ENCODE measurements around the gene RUVBL1. TPM values are rescaled to one million over a fixed set of nuclear protein-coding genes. Genes with fewer than 3 reads are reported as not detected.

The RUVBL1 gene
- total and polyA plus RNA-seq, 2 of the 4 experiments (the other 2 are of a cell fraction): 68.7 to 83.3 TPM

GRCh38 chr3:128060473-128061381 lies 62.9 kb downstream of the RUVBL1 start (continued):
- no peak; the same call in 1 of the 2 replicates for TF ChIP-seq POLR2A (IDR thresholded peaks at IDR 0.05; ENCODE audit: low read depth, low read length)

- H2BK15ac ChIP-seq (ENCODE audit: low read depth, low read length): no peak overlapping the region
- no peak overlapping the region for H2AK9ac ChIP-seq (replicated peaks; ENCODE audit: low read depth, low read length, poor library complexity)
- no peak overlapping the region for H3K18ac ChIP-seq (ENCODE audit: low read depth, low read length)
- no peak for TF ChIP-seq MXI1 (IDR thresholded peaks at IDR 0.05; ENCODE audit: borderline replicate concordance, low read depth, low read length)
- no peak for TF ChIP-seq SMC3 (IDR thresholded peaks at IDR 0.05; ENCODE audit: low read depth, low read length)
- no peak for TF ChIP-seq RFX5 (IDR thresholded peaks at IDR 0.05; ENCODE audit: low read depth, low read length)
- no peak for TF ChIP-seq NFE2L2 (IDR thresholded peaks at IDR 0.05; ENCODE audit: low read depth, low read length)
- TF ChIP-seq USF2 (IDR thresholded peaks at IDR 0.05; ENCODE audit: low read depth, low read length): no peak
- TF ChIP-seq BHLHE40 (IDR thresholded peaks at IDR 0.05; ENCODE audit: low read depth, low read length): no peak
- TF ChIP-seq RCOR1 (IDR thresholded peaks at IDR 0.05; ENCODE audit: insufficient replicate concordance, low read length): no peak
- TF ChIP-seq RAD21 (IDR thresholded peaks at IDR 0.05; ENCODE audit: low read length): no peak
- TF ChIP-seq CEBPB (IDR thresholded peaks at IDR 0.05; ENCODE audit: low read depth, low read length): no peak
- TF ChIP-seq ELK1 (IDR thresholded peaks at IDR 0.05; ENCODE audit: borderline replicate concordance, low read depth, low read length): no peak
- no peak for TF ChIP-seq FOS (IDR thresholded peaks at IDR 0.05; ENCODE audit: low read depth, low read length)
- no peak for TF ChIP-seq MAZ (IDR thresholded peaks at IDR 0.05; ENCODE audit: borderline replicate concordance, low read depth, low read length)
- no peak overlapping the region for H3K4me3 ChIP-seq (ENCODE audit: insufficient read depth, low read depth, low read length)
- H3K27me3 ChIP-seq (ENCODE audit: control insufficient read depth, insufficient read depth, low read length): no peaks in the 10 kb centered on the region
- H3K9me1 ChIP-seq (ENCODE audit: insufficient read depth, low read length): peaks cover 15% of the 10 kb centered on the region
- H4K8ac ChIP-seq (ENCODE audit: low read depth in 2 of 2, low read length in 2 of 2): no peak overlapping the region
- CTCF ChIA-PET: interaction anchor here (1.1 kb wide), 1 partner anchor 9 kb away, joined by 3 read pairs; no protein-coding TSS in a partner anchor
- intact Hi-C loops (cut with micrococcal nuclease): no loop called here
- H3K56ac ChIP-seq (ENCODE audit: extremely low read depth, insufficient read depth, low read length): no peak overlapping the region
- no peaks in the 10 kb centered on the region for H3K9me3 ChIP-seq (ENCODE audit: control insufficient read depth, insufficient read depth, low read length)
- peaks cover 36% of the 10 kb centered on the region for H3K36me3 ChIP-seq (ENCODE audit: control insufficient read depth, insufficient read depth, low read length)
- POLR2A ChIA-PET (ENCODE audit: unreplicated experiment): no interaction called here
- H4K20me1 ChIP-seq (ENCODE audit: insufficient read depth, low read length): peaks cover 61% of the 10 kb centered on the region
- DNase-seq (no peak), ATAC-seq (ENCODE audit: low read depth) (no peak)
- no peak overlapping the region for H4K91ac ChIP-seq (ENCODE audit: insufficient read depth, low read depth, low read length)
- no peak overlapping the region for H3K14ac ChIP-seq (replicated peaks; ENCODE audit: low read depth, low read length)
- no peak overlapping the region for H4K5ac ChIP-seq (ENCODE audit: low read depth, low read length)
- no peak overlapping the region for H2BK120ac ChIP-seq (ENCODE audit: low read depth, low read length)
- WGBS, 2 experiments (ENCODE audit: extremely low coverage in 2 of 2, insufficient read length in 1 of 2): no CpG with 5 or more reads among the region's 4 CpGs
- no peak overlapping the region for H3K9ac ChIP-seq (ENCODE audit: low read depth, low read length)
- no peak overlapping the region for H2AFZ ChIP-seq (replicated peaks; ENCODE audit: low read length, poor library complexity)
- H3K4ac ChIP-seq (ENCODE audit: low read depth, low read length): no peak overlapping the region
- no peak overlapping the region for H2BK5ac ChIP-seq (ENCODE audit: low read depth, low read length, poor library complexity, severe bottlenecking)
- no peak overlapping the region for H3K27ac ChIP-seq (ENCODE audit: insufficient read depth, low read length)
- H3K4me1 ChIP-seq (ENCODE audit: control insufficient read depth, insufficient read depth, low read length): peaks cover 23% of the 10 kb centered on the region
- dilution Hi-C loops (cut with HindIII; ENCODE audit: low sequenced_read_pairs, unreplicated experiment): no loop called here
- H2AK5ac ChIP-seq (ENCODE audit: low read depth, low read length): no peak overlapping the region
- no peak overlapping the region for H3K4me2 ChIP-seq (ENCODE audit: low read depth, low read length)
- no peak overlapping the region for H2BK20ac ChIP-seq (ENCODE audit: low read depth, low read length)
- no TSS peak for BruUV-seq (replicated peaks)
- H3K79me1 ChIP-seq (ENCODE audit: low read depth in 1 of 2, low read length in 2 of 2): peaks cover 9 to 48% of the 10 kb centered on the region in 2 experiments
- in situ Hi-C loops (cut with MboI; ENCODE audit: low sequenced_read_pairs): no loop called here
- no peak overlapping the region for H3K23ac ChIP-seq (ENCODE audit: low read depth, low read length)
These were observed 67.4 kb downstream of the RUVBL1 start for GRCh38 chr3:128056258-128056657.

All from IMR-90 (cell line).